GM21786 (cell line): ENCODE measurements around the gene ARHGEF11.

Experiments used
- ATAC-seq: cut with Tn5 transposase; IDR thresholded peaks from one replicate; pipeline ENCODE4 v1.9.1; 2021; ENCODE audit not compliant: unreplicated experiment

ARHGEF11 gene

GRCh38 chr1:156957634-156958033, 87.9 kb downstream of the ARHGEF11 start:
- no peak for ATAC-seq

- ATAC-seq, result no peak
These were observed 89.2 kb downstream of the ARHGEF11 start for GRCh38 chr1:156956333-156956732.

DNA sequence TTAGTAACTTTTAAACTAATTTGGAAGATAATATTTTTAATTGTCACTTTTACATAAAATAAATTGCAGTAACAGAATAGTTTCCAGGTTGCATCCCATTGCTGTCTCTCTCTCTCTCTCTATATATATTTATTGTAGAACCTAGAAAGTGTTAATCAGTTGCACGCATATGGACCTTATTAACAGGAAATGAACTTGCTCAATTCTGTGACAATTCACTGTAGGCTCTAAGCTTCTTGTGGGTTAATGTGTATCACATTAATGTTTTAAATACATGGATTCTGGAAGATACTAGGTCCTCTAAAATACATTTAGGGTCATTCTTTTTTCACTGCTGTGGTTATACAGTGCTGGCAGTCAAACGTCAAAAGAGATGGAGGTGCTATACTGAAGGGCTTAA, 92.0 kb downstream of the ARHGEF11 start:
- no peak for ATAC-seq

- no peak for ATAC-seq
These were observed 94.2 kb downstream of the ARHGEF11 start for GRCh38 chr1:156951371-156951770.

DNA sequence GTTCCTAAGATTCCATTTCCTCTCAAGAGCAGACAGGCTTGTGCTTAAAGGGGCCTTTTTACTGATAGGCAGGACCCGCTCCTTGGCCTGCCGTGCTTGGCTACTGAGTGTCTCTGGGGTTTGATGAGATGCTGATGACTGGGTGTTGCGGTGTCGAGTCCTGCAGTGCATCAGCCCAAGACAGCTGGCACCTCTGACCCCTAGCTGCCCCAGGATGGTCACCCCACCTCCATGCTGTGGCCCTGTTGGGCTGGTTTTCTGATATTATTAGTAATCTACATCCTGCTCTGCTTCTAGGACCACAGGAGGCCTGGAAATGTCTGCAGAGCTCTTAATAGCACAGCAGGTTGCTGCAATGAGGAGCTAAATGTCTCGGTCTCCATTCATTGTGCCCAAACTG, 96.4 kb downstream of the ARHGEF11 start:
- no peak for ATAC-seq

DNA sequence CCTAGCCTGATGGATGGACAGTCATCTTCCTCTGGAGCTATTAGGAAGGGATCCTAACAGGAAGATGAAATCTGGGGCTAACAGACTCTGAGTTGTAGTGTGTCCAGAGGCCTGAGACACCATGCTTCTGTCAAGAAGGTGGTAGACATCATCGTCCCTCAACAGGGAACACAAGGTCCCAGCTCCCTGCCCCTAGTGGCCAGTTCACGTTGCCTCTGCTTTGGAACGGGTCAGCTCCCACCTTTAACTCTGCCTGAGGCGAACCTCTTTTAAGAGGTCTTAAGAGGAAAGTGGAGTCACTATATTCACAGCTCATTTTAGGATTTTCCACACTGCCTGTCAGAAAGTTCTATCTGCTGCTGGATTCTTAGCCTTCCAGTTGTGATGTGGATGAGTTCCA, 96.8 kb downstream of the ARHGEF11 start:
- ATAC-seq, result no peak

GRCh38 chr1:156947818-156948525, 97.6 kb downstream of the ARHGEF11 start:
- no peak for ATAC-seq

GRCh38 chr1:156947127-156947526, 98.4 kb downstream of the ARHGEF11 start:
- no peak for ATAC-seq

GRCh38 chr1:156945881-156946661, 99.5 kb downstream of the ARHGEF11 start:
- ATAC-seq, result no peak

DNA sequence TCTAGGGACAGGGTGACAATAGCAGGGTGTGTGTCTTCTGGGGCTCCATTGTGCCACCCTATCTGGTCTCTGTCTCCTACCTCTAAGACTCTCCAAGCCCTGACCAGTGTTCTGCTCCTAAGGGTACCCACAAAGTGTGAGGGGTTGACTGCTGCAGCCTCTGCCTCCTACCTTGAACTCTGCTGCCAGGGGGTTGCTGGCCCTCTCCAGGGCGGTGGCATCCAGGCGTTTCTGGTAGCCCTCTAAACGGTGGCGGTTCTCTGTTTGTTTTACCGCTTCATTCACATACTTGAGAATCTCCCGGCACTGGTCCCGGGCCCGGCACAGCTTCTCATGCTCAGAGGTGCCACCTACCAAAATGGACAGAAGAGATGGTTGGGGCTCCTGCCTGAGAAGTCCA, 100.7 kb downstream of the ARHGEF11 start:
- ATAC-seq, result no peak

DNA sequence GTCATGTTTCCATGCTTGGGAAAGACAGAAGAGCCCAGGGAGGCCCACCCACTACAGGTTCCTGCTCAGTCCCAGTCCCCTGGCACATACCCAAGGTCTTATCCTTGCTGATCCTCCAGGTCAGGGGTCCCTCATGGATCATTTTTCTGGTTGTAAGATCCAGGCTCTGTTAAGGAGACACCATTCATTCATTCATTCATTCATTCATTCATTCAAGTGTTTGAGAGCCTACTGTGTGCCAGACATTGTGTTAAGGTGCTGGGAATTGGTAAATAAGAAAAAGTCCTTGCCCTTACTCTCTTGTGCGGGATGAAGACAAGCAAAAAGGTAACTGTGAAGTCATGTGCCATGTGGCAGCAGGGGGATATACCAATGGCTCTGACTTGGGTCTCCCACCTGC, 101.3 kb downstream of the ARHGEF11 start:
- no peak for ATAC-seq

GRCh38 chr1:156943756-156944155, 101.8 kb downstream of the ARHGEF11 start:
- ATAC-seq, result no peak

- no peak for ATAC-seq
These were observed 103.0 kb downstream of the ARHGEF11 start for GRCh38 chr1:156942576-156942975.

DNA sequence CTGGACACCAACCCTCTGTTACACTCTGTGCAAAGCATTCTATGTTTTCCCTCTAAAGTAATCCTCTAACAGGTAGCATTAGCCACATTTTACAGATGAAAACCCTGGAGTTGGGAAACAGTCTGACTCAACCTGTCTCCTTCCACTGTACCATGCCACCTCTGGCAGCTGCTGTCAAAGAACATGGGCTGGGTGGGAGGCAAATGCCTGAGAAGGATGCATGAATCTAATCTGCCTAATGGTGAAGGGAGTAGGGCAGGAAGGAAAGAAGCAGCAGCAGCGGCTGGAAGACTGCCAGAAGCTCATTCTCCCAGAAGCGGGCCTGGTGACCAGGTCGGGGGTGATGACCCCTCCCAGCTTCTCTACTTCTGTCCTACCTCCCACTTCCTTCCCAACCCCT, 103.4 kb downstream of the ARHGEF11 start:
- no peak for ATAC-seq

GRCh38 chr1:156941675-156942074, 103.9 kb downstream of the ARHGEF11 start:
- no peak for ATAC-seq

DNA sequence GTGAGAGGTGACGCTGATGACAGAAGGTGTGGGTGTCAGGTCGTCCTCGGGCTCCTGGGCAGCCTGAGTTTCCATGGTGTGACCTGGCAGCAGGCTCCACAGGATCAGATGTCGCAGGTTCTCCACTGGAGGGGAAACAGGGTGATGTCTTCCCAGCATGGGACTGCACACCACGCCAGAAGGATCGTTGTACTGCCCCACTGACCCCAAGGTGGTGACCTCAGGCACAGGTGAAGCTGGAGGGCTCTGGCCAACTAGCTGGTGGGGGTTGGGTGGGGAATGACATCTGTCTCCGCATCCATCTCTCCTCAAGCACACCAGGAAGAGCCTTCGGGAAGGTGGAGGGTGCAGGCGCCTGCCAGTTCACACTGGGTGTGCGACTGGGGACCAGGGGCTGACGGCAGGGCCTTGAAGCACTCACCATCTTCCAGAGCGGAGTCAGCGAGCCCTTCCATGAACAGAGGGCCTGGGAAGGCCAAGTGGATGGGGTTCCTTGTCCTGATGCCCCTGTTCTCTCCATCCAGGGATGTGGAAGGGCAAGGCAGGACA, 105.7 kb downstream of the ARHGEF11 start:
- no peak for ATAC-seq

- ATAC-seq, result no peak
These were observed 106.7 kb downstream of the ARHGEF11 start for GRCh38 chr1:156938813-156939212.

- ATAC-seq, result no peak
These were observed 107.7 kb downstream of the ARHGEF11 start for GRCh38 chr1:156937883-156938282.

DNA sequence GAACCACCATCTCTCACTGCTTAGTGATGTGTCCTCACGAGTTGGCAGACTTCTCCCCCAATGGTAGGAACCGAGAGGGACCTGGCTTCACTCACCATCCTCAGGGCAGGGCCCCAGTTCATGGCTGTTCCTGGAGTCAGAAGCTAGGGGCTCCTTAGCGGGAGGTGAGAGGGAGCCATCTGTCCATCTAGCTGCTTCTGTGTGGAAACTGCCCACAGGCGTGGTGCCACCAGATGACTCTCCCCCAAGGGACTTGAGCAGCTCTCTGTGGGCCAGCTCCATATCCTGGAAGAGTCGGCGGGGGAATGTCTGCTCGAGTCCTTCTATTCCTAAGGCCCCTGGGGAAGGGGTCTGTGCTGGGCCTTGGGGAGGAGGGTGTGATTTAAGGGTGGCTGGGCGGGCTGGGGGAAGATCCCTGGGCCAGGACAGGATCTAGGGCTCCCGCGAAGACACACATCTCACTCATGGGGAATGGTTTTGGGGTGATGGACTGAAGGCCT, 108.8 kb downstream of the ARHGEF11 start:
- no peak for ATAC-seq

GRCh38 chr1:156936191-156936590, 109.4 kb downstream of the ARHGEF11 start:
- ATAC-seq, result no peak

DNA sequence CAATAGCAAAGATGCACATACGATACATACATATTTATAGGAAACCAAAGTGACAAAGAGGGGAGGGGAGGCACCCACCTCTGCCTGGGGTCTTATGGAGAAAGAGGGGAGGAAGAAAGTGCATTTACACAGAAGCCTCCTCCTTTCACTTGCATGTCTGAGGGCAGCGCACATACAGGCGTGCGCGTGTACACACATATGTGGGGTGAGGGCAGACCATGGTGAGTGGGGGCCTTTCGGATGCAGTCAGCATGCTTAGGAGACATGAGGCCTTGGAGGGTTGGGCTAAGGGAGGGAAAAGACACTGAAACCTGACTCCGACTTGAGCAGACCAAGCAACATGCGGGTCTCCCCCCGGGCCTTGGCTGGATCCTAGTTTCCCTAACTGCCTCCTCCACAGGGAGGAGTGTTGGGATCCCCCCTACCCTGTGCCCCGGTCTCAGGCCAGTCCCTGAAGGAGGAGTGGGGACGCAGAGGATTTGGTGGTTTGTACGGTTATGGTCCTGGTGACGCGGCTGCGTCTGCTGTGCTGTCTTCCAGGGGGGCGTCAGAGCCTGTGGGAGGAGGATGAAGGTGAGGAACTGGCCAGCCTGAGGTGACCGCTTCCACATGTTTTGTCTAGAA, 109.9 kb downstream of the ARHGEF11 start:
- no peak for ATAC-seq

DNA sequence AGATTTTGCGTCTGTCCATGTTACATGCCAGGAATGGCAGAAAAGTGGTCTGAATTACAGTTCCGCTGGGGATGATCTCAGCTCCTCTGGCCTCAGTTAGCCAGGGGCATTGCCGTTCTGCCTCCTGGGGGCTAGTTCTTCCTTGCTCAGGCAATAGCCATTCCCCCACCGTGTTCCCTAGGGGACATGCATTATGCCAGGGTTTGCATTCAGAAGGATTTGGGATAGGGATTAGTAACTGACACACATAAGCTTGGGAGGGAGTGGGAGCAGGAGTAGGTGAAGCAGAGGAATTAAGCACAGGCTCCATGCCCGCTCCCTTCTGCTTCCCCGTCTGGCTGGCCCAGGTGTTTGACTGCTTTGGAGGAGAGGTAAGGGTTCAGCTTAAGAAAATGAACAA, 112.4 kb downstream of the ARHGEF11 start:
- no peak for ATAC-seq
